Endothelial cell of umbilical vein (primary cell): ENCODE measurements around the gene GPR18. TPM values are rescaled to one million over a fixed set of nuclear protein-coding genes. Genes with fewer than 3 reads are reported as not detected.

Experiments
- BruUV-seq: library from RNA; stranded (reverse); fragments of 400-500 nt; replicated peaks from 2 replicates; lab custom pipeline; 2021; lab: Mats Ljungman, UMichigan
- CTCF ChIA-PET: fragments of 300-600, 350-600 bp; sonication (Branson Sonifier 250); formaldehyde crosslinking; loops from one replicate; lab custom pipeline; 2021; ENCODE audit warnings: antibody characterized with exemption, inconsistent platforms; lab: Charles Lee
- POLR2A ChIA-PET: fragments of 300-600, 350-600 bp; sonication (Branson Sonifier 250); formaldehyde crosslinking; loops from one replicate; lab custom pipeline; 2021; ENCODE audit warnings: antibody characterized with exemption, inconsistent platforms; lab: Charles Lee
- DNase-seq: peaks from one replicate; pipeline ENCODE4 v3.0.0-alpha.2; 2011; ENCODE audit warnings: low read depth, low spot score
- FAIRE-seq: peaks from 2 replicates; lab custom pipeline; 2011; peaks lifted over from hg19 to GRCh38; lab: Jason Lieb, UNC
- H2AFZ ChIP-seq: 2 replicates; pipeline ENCODE4 v1.6.0; 2012; ENCODE audit warnings: low read depth, low read length, control low read depth, inconsistent platforms
- H3K27ac ChIP-seq: 2 replicates; pipeline ENCODE4 v1.5.1; 2011; ENCODE audit warnings: low read depth, mild to moderate bottlenecking, control low read depth, low read length, moderate library complexity; ENCODE audit not compliant: insufficient read depth
- H3K27me3 ChIP-seq, 2 experiments: 2 replicates each; pipeline versions ENCODE4 v1.6.0 to v1.6.1; 2011; ENCODE audit warnings: low read length in 2 of 2, mixed read lengths in 1 of 2; ENCODE audit not compliant: control insufficient read depth in 2 of 2, insufficient read depth in 2 of 2
- H3K36me3 ChIP-seq, 2 experiments: 2 replicates in 1 of 2; 3 replicates in 1 of 2; pipeline ENCODE4 v1.5.1; 2011; ENCODE audit warnings: low read length in 2 of 2, mild to moderate bottlenecking in 1 of 2, moderate library complexity in 1 of 2; ENCODE audit not compliant: control insufficient read depth in 2 of 2, insufficient read depth in 2 of 2; ENCODE audit errors: extremely low read depth in 1 of 2
- H3K4me1 ChIP-seq: 3 replicates; pipeline ENCODE4 v1.5.1; 2011; ENCODE audit warnings: mild to moderate bottlenecking, low read length; ENCODE audit not compliant: control insufficient read depth, insufficient read depth; ENCODE audit errors: extremely low read depth
- H3K4me2 ChIP-seq: 2 replicates; pipeline ENCODE4 v1.6.1; 2011; ENCODE audit warnings: low read length, control low read depth, mixed read lengths; ENCODE audit not compliant: insufficient read depth
- H3K4me3 ChIP-seq, 3 experiments: fragments of 200-600 bp in 1 of 3; sonication (generic), shearing (Covaris generic) in 1 of 3; replicated peaks in 1 of 3; 2 replicates each; pipeline ENCODE4 v1.5.1; 2011 to 2016; ENCODE audit warnings: control low read depth in 3 of 3, low read length in 3 of 3, mild to moderate bottlenecking in 2 of 3, inconsistent platforms in 1 of 3, low read depth in 1 of 3, moderate library complexity in 1 of 3; ENCODE audit not compliant: insufficient read depth in 1 of 3
- H3K79me2 ChIP-seq: 2 replicates; pipeline ENCODE4 v1.6.0; 2012; ENCODE audit warnings: low read length, inconsistent platforms; ENCODE audit not compliant: control insufficient read depth, insufficient read depth
- H3K9ac ChIP-seq: replicated peaks from 2 replicates; pipeline ENCODE3; 2011; ENCODE audit warnings: low read length, control low read depth; ENCODE audit not compliant: insufficient read depth; ENCODE audit errors: extremely low read depth
- H3K9me1 ChIP-seq: replicated peaks from 3 replicates; pipeline ENCODE4 v1.6.0; 2011; ENCODE audit warnings: mild to moderate bottlenecking, low read length; ENCODE audit not compliant: control insufficient read depth, insufficient read depth; ENCODE audit errors: extremely low read depth
- H3K9me3 ChIP-seq: replicated peaks from 2 replicates; pipeline ENCODE4 v1.5.1; 2012; ENCODE audit warnings: low read length, inconsistent platforms; ENCODE audit not compliant: control insufficient read depth, insufficient read depth
- H4K20me1 ChIP-seq: replicated peaks from 2 replicates; pipeline ENCODE3; 2011; ENCODE audit warnings: mild to moderate bottlenecking, low read length; ENCODE audit not compliant: control insufficient read depth, insufficient read depth; ENCODE audit errors: extremely low read depth
- CTCF ChIP-seq, 2 donors: IDR thresholded peaks; 1 replicate in 1 of 2; 2 replicates in 1 of 2; pipeline ENCODE4 v1.5.1; 2011; ENCODE audit warnings: low read length in 2 of 2, mild to moderate bottlenecking in 2 of 2, moderate library complexity in 2 of 2, control low read depth in 1 of 2, inconsistent platforms in 1 of 2, low read depth in 1 of 2; ENCODE audit not compliant: insufficient read depth in 1 of 2; ENCODE audit errors: extremely low read depth in 1 of 2
- EZH2 ChIP-seq: IDR thresholded peaks from 2 replicates; pipeline ENCODE4 v1.6.1; 2012; ENCODE audit warnings: borderline replicate concordance, low read depth, mild to moderate bottlenecking, moderate library complexity, low read length, inconsistent platforms; ENCODE audit not compliant: severe bottlenecking
- GATA2 ChIP-seq: IDR thresholded peaks from 2 replicates; pipeline ENCODE4 v1.7.0; 2011; ENCODE audit warnings: low read depth, mild to moderate bottlenecking, moderate library complexity, mixed read lengths, low read length; ENCODE audit not compliant: insufficient read length, insufficient read depth
- JUN ChIP-seq: IDR thresholded peaks from 2 replicates; pipeline ENCODE4 v1.6.1; 2011; ENCODE audit warnings: borderline replicate concordance, low read depth; ENCODE audit not compliant: insufficient read length, insufficient read depth
- MAX ChIP-seq: IDR thresholded peaks from 2 replicates; pipeline ENCODE4 v1.6.1; 2011; ENCODE audit not compliant: insufficient read depth, insufficient read length
- POLR2A ChIP-seq: IDR thresholded peaks from 2 replicates; pipeline ENCODE4 v1.6.1; 2012; ENCODE audit warnings: low read depth, mild to moderate bottlenecking, control low read depth, low read length
- POLR2AphosphoS5 ChIP-seq: IDR thresholded peaks from 2 replicates; pipeline ENCODE4 v1.6.1; 2012; ENCODE audit warnings: low read depth, mild to moderate bottlenecking, control low read depth, low read length, moderate library complexity; ENCODE audit not compliant: insufficient read depth
- dilution Hi-C: fragments of 300-500 bp; cut with MboI; formaldehyde crosslinking; loops from one replicate; pipeline ENCODE4 v1.15.0; 2019; ENCODE audit warnings: low sequenced_read_pairs; ENCODE audit not compliant: extremely low pct_ligation_motif_present
- intact Hi-C: fragments of 100-400 bp; cut with micrococcal nuclease; formaldehyde crosslinking; loops from one replicate; pipeline ENCODE4 v1.10.0; 2022
- polyA plus RNA-seq, 4 experiments: library from polyadenylated mRNA; depleted of rRNA in 3 of 4; stranded (reverse) in 3 of 4; unstranded in 1 of 4; fragments of >200 nt; gene quantifications; 2 replicates each; pipeline versions ENCODE4 v1.2.1 to v1.2.3, GENCODE V29; 2011 to 2012; ENCODE audit warnings: missing spikeins in 1 of 4
- total RNA-seq: library from RNA; stranded (reverse); gene quantifications from 2 replicates; pipeline ENCODE4 v1.2.3, GENCODE V29; 2021

Gene GPR18
- total and polyA plus RNA-seq, 2 donors (not counting 3 experiments of a cell fraction or from before 2014, with no cell fraction given), result not detected

GRCh38 chr13:99265821-99266426 is 7.7 kb upstream of the GPR18 start:
- Histone ChIP-seq H3K4me2 (no peak overlapping the region), H3K4me1 (peaks cover 9% of the 10 kb centered on the region), H3K36me3 (peaks cover 0 to 2% of the 10 kb centered on the region in 2 experiments), H3K79me2 (no peaks in the 10 kb centered on the region), H3K27ac (no peak overlapping the region), H4K20me1 (no peaks in the 10 kb centered on the region), H3K27me3 (no peaks in the 10 kb centered on the region), H2AFZ (no peak overlapping the region), H3K4me3 (no peak overlapping the region), H3K9me1 (no peaks in the 10 kb centered on the region), H3K9me3 (no peaks in the 10 kb centered on the region), H3K9ac (no peak overlapping the region)
- no TSS peak for BruUV-seq
- peak; percentile 55 for FAIRE-seq
- peak; percentile 64 for DNase-seq
- dilution Hi-C loops (loop anchor here (25.0 kb wide), 1 partner anchor 104 kb away; no protein-coding TSS in a partner anchor), intact Hi-C loops (loop anchor here (1.0 to 10.0 kb wide), 4 partner anchors 65 to 231 kb away; partner anchors contain the start of gene UBAC2)
- TF ChIP-seq POLR2A (no peak), JUN (no peak), MAX (no peak), EZH2 (no peak), GATA2 (no peak), CTCF (IDR thresholded peaks at IDR 0.05; ENCODE audit: extremely low read depth in 1 of 2, insufficient read depth in 1 of 2, low read depth in 1 of 2, low read length in 2 of 2) (peak; percentile 29 to 50), POLR2AphosphoS5 (no peak)
- ChIA-PET CTCF (interaction anchor here (0.6 to 9.8 kb wide), 38 partner anchors 9 to 470 kb away, joined by 3 to 289 read pairs (median 4); partner anchors contain the start of gene UBAC2), POLR2A (no interaction called here)
